Measurements from ENCODE around the gene ARPC1A.
A peak's percentile ranks its signal among the peaks of the same experiment; 100 is the strongest.
"Not testable (repeated sequence)": the region's sequence is repeated elsewhere in the genome, so short reads cannot be mapped to it uniquely, and the experiment has no call there.

The ARPC1A gene

DNA sequence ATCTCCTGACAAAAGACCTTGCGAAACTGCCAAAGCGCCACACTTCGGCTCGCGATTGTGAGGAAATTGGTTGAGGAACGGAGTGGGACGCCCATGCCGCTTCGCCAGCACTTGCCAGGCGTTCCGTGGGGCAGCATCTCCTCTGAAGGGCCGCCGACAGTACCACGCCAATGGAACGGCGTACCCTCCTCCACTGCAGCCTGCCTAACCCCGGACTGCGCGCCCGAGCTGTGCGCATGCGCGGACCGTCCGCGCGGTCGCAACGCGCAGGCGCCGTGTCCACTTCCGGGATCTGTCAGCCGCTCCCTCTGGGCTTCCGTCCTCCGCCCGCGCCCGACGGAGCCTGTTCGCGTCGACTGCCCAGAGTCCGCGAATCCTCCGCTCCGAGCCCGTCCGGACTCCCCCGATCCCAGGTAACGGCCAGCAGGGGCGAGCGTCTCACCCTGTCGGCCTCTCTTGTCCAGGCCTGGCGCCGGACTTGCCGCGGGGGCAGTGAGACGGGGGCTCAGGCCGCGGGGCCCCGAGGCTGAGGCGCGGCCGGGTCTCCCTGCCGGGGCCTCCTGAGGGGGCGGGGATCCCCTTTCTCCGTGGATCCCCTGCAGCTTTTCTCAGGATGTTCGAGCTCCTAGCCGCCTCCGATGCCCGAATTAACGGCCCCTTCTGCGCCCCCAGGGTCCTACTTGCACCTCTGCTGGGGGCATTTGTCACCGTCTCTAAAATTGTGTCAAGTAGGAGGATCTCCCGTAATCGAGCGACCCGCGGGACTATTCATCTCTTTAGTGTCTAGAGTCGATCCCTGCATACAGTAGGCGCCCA lies at the start of gene ARPC1A:
ARPC1A (plus strand) TSS at position 307 of the 816 bp plus-strand sequence. CDS start 7,456 bp downstream, outside the sequence.
- no peak for FAIRE-seq

DNA sequence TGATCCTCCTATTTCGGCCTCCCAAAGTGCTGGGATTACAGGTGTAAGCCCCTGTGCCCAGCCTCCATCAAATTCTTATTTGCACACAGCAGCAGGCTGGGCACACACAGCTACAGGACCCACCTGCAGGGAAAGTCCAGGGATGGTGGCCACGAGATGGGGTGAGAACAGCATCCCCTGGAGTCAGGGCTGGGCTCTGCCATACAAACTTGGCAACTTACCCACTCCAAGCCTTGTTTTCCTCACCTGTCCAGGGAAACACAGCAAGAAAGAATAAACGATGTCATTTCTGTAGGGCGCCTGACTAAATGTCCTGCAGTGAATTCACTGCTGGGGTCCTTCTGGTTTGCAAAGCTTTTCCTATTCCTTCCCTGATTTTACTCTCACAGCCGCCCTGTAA lies 47.5 kb upstream of the ARPC1A start:
- no peak for FAIRE-seq

DNA sequence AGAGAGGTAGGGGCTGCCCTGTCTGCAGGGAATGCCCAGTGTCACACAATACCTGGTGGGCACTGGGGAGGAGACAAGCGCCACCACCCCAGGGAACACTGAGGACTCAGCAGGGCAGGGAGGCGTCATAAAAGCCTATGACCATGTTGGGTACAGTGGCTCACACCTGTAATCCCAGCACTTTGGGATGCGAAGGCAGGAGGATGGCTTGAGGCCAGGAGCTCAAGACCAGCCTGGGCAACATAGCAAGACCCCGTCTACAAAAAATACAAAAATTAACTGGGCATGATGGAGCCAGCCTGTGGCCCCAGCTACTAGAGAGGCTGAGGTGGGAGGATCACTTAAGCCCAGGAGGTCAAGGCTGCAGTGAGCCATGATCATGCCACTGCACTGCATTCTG lies 41.5 kb upstream of the ARPC1A start:
- FAIRE-seq: not testable (repeated sequence)

DNA sequence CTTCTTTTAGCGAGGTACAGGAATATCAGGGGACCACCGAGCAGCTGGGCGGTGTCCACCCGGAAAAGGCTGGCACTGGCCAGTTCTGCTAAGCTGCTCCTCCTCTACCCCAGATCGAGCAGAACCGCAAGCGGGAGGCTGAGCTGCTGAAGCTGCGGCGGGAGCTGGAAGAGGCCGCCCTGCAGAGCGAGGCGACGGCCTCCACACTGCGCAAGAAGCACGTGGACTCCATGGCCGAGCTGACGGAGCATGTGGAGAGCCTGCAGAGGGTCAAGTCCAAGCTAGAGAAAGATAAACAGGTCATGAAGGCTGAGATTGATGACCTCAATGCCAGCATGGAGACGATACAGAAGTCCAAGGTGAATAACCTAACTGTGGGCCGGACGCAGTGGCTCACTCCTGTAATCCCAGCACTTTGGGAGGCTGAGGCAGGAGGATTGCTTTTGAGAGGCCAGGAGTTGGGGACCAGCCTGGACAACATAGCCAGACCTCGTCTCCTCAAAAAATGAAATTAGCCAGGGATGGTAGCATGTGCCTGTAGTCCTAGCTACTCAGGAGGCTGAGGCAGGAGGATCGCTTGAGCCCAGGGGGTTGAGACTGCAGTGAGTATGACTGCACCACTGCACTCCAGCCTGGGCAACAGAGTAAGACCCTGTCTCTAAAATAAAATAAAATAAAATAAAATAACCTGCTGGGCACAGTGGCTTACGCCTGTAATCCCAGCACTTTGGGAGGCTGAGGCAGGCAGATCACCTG lies 37.7 kb upstream of the ARPC1A start:
- no peak for FAIRE-seq

DNA sequence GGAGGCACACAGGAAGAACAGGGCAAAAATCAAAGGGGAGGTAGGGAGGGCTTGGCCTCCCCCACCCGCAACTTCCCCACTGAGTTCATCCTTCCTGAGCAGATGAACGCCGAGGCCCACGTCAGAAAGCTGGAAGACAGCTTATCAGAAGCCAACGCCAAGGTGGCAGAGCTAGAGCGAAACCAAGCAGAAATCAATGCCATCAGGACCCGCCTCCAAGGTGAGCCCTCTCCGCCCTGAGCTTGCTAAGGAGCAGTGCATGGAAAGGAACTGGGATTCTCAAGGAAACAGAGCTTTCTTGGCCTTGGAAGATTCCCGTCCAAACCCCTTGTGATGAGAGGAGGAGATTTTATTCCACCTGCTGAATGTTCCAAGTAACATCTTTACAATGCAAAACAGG lies 36.5 kb upstream of the ARPC1A start:
- no peak for FAIRE-seq

DNA sequence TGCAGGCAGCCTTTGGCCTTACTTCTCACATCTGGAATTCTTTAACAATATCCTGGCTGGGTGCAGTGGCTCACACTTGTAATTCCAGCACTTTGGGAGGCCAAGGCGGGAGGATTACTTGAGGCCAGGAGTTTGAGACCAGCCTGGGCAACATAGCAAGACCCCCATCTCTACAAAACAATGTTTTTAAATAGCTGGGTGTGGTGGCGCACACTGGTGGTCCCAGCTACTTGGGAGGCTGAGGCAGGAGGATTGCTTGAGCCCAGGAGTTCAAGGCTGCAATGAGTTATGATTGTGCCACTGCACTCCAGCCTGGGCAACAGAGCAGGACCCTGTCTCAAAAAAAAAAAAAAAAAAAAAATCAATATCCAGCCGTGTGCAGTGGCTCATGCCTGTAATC lies 35.5 kb upstream of the ARPC1A start:
- not testable (repeated sequence) for FAIRE-seq

DNA sequence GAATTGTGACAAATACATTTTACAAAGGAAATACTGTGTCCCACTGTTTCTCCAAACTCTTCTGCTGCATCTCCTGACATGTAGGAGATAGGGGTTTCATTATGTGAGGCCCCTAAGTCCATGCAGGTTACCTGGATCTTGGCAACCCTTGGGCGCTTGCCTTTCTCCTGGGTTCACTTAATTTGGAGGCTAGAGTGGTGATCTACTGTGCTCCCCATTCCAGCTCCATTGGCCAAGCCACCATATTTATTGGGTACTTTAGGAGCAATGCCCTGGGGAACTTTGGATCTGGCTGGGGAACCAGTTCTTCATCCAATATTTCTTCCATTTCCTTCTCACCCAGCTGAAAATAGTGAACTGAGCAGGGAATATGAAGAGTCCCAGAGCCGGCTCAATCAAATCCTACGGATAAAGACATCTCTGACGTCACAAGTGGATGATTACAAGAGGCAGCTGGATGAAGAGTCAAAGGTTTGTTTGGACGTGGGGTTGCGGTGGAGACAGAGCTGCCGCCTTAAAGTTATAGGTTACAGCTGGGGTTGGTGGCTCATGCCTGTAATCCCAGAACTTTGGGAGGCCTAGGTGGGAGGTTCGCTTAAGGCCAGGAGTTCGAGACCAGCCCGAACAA lies 34.6 kb upstream of the ARPC1A start:
- FAIRE-seq: no peak

DNA sequence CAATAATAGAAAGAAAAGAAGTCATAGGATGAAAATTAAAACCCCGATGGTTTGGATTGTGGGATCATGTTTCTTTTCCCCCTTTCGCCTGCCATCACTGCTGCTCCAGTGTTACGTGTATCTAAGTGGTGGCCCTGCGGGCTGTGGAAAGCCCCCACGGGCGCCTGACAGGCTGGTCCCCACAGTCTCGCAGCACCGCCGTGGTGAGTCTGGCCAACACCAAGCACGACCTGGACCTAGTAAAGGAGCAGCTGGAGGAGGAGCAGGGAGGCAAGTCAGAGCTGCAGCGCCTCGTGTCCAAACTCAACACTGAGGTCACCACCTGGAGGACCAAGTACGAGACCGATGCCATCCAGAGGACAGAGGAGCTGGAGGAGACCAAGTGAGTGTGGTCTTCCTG lies 33.6 kb upstream of the ARPC1A start:
- no peak for FAIRE-seq

DNA sequence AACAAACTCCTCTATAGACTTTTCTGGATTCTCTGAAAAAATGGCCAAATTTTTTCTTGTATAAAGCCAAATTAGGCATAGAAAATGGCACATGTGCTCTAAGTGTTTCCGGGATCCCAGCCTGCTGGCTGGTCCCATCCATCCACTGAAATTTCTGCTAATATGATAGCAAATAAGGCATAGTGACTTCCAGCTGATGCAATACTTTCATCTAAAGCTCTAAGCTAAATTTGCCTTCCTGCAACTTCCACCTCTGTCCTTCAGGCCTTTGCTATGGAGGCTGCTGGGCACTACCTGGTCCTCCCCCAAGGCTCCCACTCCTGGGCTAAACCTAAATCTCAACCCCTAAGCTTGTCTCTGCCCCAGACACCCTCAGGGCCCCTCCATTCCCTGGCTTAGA lies 32.5 kb upstream of the ARPC1A start:
- no peak for FAIRE-seq

DNA sequence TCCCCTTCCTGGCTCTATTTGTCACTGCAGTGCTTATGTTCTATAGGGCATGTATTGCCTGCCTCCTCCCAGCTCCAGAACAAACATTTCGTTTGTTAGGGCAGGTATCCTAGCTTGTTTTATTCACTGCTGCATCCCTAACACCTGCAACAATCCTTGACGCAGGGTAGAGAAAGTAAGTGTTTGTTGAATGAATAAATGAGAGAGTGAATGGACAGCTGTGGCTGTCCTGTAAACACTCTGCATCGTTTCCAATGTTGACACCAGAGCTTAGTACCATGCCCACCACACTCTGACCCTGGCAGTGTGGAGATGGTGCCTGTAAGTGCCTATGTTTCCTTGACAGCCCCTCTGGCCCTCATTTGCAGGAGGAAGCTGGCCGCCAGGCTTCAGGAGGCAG lies 32.0 kb upstream of the ARPC1A start:
- no peak for FAIRE-seq

DNA sequence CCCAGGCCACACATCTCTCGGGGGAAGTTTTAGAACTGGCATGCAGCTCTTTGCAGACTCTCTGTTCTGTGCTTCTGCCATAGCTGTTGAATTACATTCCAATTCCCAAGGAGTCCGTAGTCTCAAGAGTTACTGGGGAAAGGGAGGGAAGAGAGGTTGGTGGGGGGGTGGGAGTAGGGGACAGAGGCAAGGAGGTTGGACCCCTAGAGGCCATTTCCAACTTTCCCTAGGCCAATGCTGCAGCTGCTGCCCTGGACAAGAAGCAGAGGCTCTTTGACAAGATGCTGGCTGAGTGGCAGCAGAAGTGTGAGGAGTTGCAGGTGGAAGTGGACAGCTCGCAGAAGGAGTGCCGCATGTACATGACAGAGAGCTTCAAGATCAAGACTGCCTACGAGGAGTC lies 29.2 kb upstream of the ARPC1A start:
- FAIRE-seq: no peak

DNA sequence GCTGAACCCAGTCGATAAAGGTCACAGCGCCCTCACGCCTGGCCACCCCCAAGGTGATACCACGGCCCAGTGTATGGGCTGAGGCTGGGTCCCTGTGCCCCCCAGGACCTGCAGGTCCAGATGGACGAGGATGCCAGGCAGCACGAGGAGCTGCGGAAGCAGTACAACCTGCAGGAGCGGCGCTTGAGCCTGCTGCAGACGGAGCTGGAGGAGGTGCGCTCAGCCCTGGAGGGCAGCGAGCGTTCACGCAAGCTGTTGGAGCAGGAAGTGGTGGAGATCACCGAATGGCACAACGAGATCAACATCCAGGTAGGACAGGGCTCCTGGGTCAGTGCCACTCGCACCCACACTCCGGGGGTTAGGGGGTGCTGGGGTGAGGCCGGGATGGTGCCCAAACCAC lies 24.2 kb upstream of the ARPC1A start:
- no peak for FAIRE-seq

DNA sequence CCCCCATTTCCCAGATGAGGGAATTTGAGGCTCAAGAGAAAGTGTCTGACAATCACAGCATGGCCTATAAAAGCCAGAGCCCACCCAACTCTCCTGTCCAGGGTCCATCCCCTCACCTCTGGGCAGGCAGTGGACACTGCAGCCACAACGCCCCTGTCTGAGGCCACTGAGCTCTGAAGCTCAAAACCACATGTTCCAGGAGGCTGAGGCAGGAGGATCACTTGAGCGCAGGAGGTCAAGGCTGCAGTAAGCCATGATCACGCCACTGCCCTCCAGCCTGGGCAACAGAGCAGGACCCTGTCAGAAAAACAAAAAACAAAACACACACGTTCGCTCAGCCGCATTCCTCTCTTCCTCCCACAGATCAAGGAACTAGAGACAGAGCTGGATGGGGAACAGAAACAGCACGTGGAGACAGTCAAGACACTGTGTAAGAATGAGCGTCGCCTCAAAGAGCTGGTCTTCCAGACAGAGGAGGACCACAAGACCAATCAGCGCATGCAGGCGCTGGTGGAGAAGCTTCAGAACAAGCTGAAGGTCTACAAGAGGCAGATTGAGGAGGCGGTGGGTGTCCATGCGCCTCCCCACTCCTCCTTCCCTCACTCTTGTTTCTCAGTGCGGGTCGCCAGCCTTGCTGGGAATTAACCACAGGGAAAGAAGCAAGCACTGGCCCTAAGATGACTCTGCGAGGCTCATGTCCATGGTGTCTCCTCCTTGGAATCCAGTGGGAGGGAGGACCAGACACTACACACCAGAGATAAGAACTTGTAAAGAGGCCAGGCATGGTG lies 20.0 kb upstream of the ARPC1A start:
- FAIRE-seq: no peak

DNA sequence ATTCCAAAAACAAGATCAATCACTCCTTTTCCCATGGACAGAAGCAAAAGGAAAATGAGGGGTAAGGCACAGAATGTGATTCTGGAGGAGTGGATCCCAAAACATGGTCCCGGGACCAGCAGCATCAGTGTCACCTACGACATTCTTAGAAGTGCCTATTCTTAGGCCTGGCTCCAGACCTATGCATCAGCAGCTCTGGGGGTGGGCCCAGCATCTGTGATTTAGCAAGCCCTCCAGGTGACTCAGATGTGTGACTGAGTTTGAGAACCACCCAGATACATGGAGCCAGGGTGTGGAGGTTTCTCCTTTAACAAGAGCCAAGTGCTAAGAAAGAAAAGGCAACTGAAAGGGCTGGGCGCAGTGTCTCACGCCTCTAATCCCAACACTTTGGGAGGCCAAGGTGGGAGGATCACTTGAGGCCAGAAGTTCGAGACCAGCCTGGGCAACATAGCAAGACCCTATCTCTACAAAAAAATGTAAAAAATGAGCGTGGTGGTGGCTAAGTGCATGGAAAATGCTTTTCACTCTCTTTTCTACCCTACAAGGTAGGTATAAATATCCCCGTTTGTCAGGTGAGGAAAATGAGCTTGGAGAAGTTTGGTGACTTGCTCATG lies 17.1 kb upstream of the ARPC1A start:
- no peak for FAIRE-seq

DNA sequence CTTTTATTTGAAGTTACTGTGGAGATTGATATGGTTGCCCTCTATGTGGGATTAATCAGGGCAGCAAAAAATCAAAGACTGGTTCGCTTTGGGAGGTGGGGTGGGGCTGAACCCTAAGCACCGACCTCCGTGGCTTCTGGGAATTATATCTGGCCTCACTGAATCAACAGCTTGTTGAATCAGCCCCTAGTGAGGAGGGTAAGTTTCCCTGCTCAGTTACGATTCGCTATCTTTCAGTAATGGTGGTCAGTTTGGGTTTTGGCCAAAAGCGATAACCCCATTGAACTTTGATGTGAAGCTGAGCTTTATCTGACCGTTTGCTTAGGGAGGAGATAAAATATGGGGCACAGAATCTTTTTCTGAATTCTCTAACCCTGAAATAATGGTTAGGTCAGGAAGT lies 16.6 kb upstream of the ARPC1A start:
- FAIRE-seq: no peak

DNA sequence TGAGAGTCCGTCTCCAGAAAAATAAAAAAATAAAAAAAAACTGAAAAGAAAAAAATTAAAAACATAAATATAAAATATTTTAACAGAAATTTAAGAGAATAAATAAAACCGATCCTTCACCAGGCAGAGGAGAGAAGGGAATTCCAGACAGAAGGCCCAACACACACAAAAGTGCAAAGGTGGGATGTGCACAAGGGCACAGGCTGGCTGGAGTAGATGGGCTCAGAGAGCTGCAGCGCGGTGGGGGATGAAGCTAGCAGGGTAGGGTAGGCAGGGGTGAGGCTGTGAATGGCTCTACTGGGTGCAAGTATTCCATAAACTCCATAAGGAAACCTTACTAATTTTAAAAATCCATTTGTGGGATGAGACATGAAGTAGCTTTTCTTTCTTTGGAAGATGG lies 15.7 kb upstream of the ARPC1A start:
- no peak for FAIRE-seq

DNA sequence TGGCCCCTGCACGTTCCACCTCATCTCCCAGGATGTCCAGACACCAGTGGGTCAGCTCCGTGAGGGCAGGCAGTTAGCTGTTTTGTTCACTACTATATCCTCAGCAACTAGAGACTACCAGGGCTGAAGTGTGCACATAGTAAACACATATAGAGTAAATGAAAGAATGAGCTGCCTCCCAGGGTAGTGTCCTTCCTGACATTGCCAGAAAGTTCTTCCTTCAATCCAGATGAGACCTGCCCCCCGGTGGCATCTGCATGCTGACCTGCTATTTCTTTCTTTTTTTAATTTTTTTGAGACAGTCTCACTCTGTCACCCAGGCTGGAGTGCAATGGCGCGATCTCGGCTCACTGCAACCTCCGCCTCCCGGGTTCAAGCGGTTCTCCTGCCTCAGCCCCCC lies 14.0 kb upstream of the ARPC1A start:
- no peak for FAIRE-seq

DNA sequence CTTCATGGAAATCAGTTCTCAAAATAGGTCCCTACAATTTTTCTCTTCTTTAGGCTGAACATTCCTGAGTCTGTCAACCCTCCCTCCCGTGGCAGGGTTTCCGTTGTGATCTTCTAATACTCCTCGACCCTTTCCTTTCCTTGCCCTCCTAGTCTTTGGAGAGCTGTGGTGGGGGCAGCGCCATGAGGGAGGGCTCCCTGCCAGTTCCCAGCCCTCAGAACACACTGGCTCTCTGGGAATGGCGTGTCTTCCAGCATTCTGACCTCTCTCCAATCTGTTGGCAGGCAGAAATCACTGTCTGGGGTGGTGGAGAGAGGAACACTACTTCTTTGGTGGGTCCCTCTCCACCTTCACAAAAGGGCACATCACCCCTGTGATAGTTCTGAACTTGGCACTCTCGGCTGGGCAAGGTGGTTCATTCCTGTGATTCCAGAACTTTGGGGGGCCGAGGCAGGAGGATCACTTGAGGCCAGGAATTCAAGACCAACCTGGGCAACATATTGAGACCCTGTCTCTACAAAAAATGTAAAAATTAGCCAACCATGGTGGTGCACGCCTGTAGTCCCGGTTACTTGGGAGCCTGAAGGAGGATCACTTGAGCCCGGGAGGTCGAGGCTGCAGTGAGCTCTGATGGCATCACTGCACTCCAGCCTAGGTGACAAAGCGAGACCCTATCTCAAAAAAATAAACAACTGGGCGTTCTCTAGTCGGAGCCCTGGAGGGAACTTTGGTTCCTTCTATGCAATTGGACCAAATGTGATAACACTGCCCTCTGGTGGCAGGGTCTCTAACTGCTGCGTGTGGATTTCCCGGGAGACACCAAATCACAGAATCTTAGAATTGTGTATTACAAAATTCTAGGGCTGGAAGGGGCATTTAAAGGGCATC lies 13.1 kb upstream of the ARPC1A start:
- FAIRE-seq: peak; percentile 54

DNA sequence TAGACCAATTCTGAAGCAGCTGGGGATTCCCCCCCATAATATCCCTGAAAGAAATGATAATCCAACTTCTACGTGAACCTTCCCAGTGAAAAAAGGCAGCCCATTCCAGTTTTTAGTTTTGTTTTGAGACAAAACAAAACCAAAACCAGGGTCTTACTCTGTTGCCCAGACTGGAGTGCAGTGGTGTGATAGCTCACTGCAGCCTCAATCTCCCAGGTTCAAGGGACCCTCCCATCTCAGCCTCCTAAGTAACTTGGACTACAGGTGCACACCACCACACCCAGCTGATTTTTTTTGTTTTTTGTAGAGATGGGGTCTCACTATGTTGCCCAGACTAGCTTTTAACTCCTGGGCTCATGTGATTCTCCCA lies 12.5 kb upstream of the ARPC1A start:
- FAIRE-seq: no peak

DNA sequence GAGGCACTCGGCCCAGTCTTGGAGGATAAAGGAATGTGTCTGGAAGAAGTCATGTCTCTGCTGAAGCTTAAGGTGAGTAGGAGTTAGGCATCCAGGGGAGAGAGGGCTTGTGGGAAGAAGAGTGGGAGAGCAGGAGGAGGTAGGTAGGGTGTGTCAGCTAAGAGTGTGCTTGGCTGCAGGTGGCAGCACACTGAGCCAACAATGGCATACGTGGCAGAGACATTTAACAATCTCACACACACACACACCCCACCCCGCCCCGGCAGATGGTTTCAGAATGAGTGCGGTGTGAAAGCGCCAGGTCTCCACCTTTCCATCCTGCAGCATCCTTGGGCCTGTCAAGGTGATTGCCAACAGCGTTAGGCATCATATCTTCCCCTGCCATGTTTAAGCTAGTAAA lies 11.2 kb upstream of the ARPC1A start:
- no peak for FAIRE-seq

DNA sequence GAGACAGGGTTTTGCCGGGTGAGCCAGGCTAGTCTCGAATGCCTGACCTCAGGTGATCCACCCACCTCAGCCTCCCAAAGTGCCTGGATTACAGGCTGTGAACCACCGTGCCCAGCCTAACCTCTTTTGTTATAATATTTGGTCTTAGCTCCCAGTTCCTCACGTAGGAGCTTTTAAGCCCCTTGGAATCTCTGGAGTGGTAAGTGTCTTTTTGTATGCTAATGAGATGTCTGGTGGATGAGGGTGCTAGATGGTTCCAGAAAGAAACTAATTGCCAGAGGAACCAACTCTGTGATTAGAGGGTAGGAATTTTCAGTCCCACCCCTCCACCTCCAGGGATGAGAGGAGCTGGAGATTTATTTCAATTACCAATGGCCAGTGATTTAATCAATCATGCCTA lies 5.3 kb upstream of the ARPC1A start:
- no peak for FAIRE-seq

DNA sequence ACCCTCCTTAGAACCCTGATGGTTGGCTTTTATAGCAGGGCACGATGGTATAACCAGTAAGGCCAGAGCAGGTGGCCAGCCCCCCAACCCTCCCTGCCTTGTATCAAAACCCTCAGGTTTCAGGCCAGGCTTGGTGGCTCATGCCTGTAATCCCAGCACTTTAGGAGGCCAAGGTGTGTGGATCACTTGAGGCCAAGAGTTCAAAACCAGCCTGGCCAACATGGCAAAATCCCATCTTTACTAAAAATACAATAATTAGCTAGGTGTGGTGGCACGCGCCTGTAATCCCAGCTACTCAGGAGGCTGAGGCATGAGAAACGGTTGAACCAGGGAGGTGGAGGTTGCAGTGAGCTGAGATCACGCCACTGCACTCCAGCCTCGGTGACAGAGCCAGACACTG lies 3.0 kb upstream of the ARPC1A start:
- FAIRE-seq: not testable (repeated sequence)

Measured in A204.1 (cell line).